Left ventricle myocardium inferior (tissue), 1 donor: ENCODE data around the gene CSMD2. TPM values are rescaled to one million over a fixed set of nuclear protein-coding genes. Genes with fewer than 3 reads are reported as not detected.

Source experiments
- DNase-seq: peaks from one replicate; pipeline ENCODE4 v3.0.0-alpha.2; 2020
- H3K27ac ChIP-seq: fragments of 200-600 bp; replicated peaks from 2 replicates; pipeline ENCODE4 v1.8.0; 2021
- H3K27me3 ChIP-seq: fragments of 200-600 bp; 2 replicates; pipeline ENCODE4 v1.8.0; 2021; ENCODE audit warnings: low read depth
- H3K36me3 ChIP-seq: fragments of 200-600 bp; 2 replicates; pipeline ENCODE4 v1.8.0; 2021
- H3K4me1 ChIP-seq: fragments of 200-600 bp; 2 replicates; pipeline ENCODE4 v1.8.0; 2021
- H3K4me3 ChIP-seq: fragments of 200-600 bp; 2 replicates; pipeline ENCODE4 v1.8.0; 2021; ENCODE audit warnings: mild to moderate bottlenecking, moderate library complexity
- H3K9me3 ChIP-seq: fragments of 200-600 bp; replicated peaks from 2 replicates; pipeline ENCODE4 v1.8.0; 2021
- CTCF ChIP-seq: fragments of 200-600 bp; IDR thresholded peaks from 2 replicates; pipeline ENCODE4 v1.8.0; 2021; ENCODE audit warnings: antibody characterized with exemption, mild to moderate bottlenecking, borderline replicate concordance
- intact Hi-C: fragments of 100-400 bp; cut with micrococcal nuclease; formaldehyde crosslinking; loops from one replicate; pipeline ENCODE4 v1.11.0; 2022
- total RNA-seq: library from RNA; stranded (reverse); fragmentation: NEBNext Ultra II Directional; extraction: Animal tissue kit (Norgen Biotek cat#: 25700); gene quantifications from one replicate; pipeline ENCODE4 v1.2.1, GENCODE V29; 2021
- donor health status: DM: no; HTN: yes; CAD: no; lungs with severe emphysema.

Gene CSMD2
- total RNA-seq, 1 donor from 2014 or later = 0.14 TPM

GRCh38 chr1:33997127-33998036 lies 167.6 kb downstream of the CSMD2 start:
- Histone ChIP-seq H3K4me3 (no peak overlapping the region), H3K27me3 (peaks cover 25% of the 10 kb centered on the region), H3K9me3 (no peaks in the 10 kb centered on the region), H3K27ac (no peak overlapping the region), H3K4me1 (no peaks in the 10 kb centered on the region), H3K36me3 (no peaks in the 10 kb centered on the region)
- no peak for DNase-seq
- intact Hi-C loops = no loop called here
- TF ChIP-seq CTCF = no peak

GRCh38 chr1:33996281-33996680 lies 168.7 kb downstream of the CSMD2 start:
- TF ChIP-seq CTCF = no peak
- H3K4me3 ChIP-seq = no peak overlapping the region
- H3K36me3 ChIP-seq = no peaks in the 10 kb centered on the region
- no peaks in the 10 kb centered on the region for H3K9me3 ChIP-seq
- intact Hi-C loops = no loop called here
- H3K4me1 ChIP-seq = no peaks in the 10 kb centered on the region
- H3K27ac ChIP-seq = no peak overlapping the region
- H3K27me3 ChIP-seq = peaks cover 25% of the 10 kb centered on the region
- DNase-seq = no peak

GRCh38 chr1:33993301-33993700 lies 171.7 kb downstream of the CSMD2 start:
- H3K36me3 ChIP-seq = no peaks in the 10 kb centered on the region
- intact Hi-C loops = no loop called here

GRCh38 chr1:33990281-33990680 lies 174.7 kb downstream of the CSMD2 start:
- no peak overlapping the region for H3K27ac ChIP-seq
- peaks cover 17% of the 10 kb centered on the region for H3K4me1 ChIP-seq
- H3K27me3 ChIP-seq = peaks cover 17% of the 10 kb centered on the region
- no peak for TF ChIP-seq CTCF
- no peaks in the 10 kb centered on the region for H3K36me3 ChIP-seq
- H3K9me3 ChIP-seq = no peaks in the 10 kb centered on the region
- H3K4me3 ChIP-seq = no peak overlapping the region
- no peak for DNase-seq
- intact Hi-C loops = no loop called here

More at GRCh38 chr1:33993301-33993700, 171.7 kb downstream of the CSMD2 start:
- no peak for DNase-seq
- Histone ChIP-seq H3K27me3 (peaks cover 23% of the 10 kb centered on the region), H3K9me3 (no peaks in the 10 kb centered on the region), H3K27ac (no peak overlapping the region), H3K4me1 (no peaks in the 10 kb centered on the region), H3K4me3 (no peak overlapping the region)
- no peak for TF ChIP-seq CTCF

- no peak for DNase-seq
- H3K27me3 ChIP-seq = peaks cover 3% of the 10 kb centered on the region
- TF ChIP-seq CTCF = no peak
- H3K9me3 ChIP-seq = no peaks in the 10 kb centered on the region
- intact Hi-C loops = no loop called here
- H3K27ac ChIP-seq = no peak overlapping the region
- H3K4me1 ChIP-seq = peaks cover 22% of the 10 kb centered on the region
- no peaks in the 10 kb centered on the region for H3K36me3 ChIP-seq
- H3K4me3 ChIP-seq = no peak overlapping the region
These were observed 176.9 kb downstream of the CSMD2 start for GRCh38 chr1:33988161-33988560.
